ENCODE results near the gene FETUB.

The FETUB gene

GRCh38 chr3:186614597-186615483 lies 25.4 kb upstream of the FETUB start:
- no peak overlapping the region for H3K27ac ChIP-seq (ENCODE audit: low read depth, low read length)

DNA sequence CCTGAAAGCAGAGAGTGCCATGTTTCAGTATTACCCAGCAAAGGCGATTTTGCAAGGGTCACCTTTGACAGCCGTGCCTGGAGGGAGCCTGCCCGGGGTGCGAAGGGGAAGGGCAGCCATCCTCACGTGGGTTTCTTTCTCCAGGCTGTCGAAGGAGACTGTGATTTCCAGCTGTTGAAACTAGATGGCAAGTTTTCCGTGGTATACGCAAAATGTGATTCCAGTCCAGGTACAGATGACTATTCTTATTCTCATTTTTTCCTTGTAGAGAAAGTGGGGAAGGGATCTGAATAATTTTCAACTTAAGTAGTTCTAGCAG lies 23.9 kb upstream of the FETUB start:
- Histone ChIP-seq H3K4me1 (ENCODE audit: control insufficient read depth, insufficient read depth, low read length) (peaks cover 11% of the 10 kb centered on the region), H3K4me3 (ENCODE audit: low read depth, low read length) (no peak overlapping the region), H3K27ac (ENCODE audit: low read depth, low read length) (no peak overlapping the region), H3K9me3 (ENCODE audit: control insufficient read depth, insufficient read depth, low read length) (no peaks in the 10 kb centered on the region), H3K27me3 (ENCODE audit: control insufficient read depth, insufficient read depth, low read length) (peaks cover 11% of the 10 kb centered on the region), H3K9ac (ENCODE audit: low read depth, low read length) (no peak overlapping the region), H3K36me3 (ENCODE audit: control insufficient read depth, insufficient read depth, low read length) (no peaks in the 10 kb centered on the region)

More at GRCh38 chr3:186614597-186615483, 25.4 kb upstream of the FETUB start:
- Histone ChIP-seq H3K4me3 (ENCODE audit: low read depth, low read length) (no peak overlapping the region), H3K27me3 (ENCODE audit: control insufficient read depth, insufficient read depth, low read length) (peaks cover 11% of the 10 kb centered on the region), H3K4me1 (ENCODE audit: control insufficient read depth, insufficient read depth, low read length) (peaks cover 11% of the 10 kb centered on the region), H3K9ac (ENCODE audit: low read depth, low read length) (no peak overlapping the region), H3K9me3 (ENCODE audit: control insufficient read depth, insufficient read depth, low read length) (no peaks in the 10 kb centered on the region), H3K36me3 (ENCODE audit: control insufficient read depth, insufficient read depth, low read length) (no peaks in the 10 kb centered on the region)

- H3K9ac ChIP-seq (ENCODE audit: low read depth, low read length) = no peak overlapping the region
Measured at GRCh38 chr3:186617036-186617946, 22.9 kb upstream of the FETUB start.

DNA sequence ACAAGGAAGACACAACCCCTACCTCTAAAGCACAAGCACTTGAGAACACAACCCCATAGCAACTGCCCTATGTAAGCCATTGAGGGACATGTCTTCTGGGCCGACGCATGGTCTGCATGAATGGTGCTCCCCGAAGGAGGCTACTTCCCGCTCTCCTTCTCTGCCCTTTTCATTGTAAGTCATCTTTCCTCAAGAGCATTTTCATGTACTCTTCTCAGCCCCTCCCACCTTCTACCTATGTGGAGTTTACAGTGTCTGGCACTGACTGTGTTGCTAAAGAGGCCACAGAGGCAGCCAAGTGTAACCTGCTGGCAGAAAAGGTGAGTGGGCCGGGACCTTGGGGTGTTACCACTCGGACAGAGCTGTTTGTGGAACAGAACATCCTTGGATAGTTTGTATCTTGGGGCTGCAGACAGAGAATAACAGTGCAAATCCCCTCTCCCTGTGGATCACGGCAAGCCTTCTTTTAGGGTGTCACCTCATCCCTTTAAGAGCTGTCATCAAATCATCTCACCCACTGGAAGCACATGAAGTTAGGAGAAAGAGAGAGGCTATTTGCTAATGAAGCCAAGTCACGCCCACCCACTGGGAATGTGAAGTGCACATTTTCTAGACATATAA lies 21.8 kb upstream of the FETUB start:
- Histone ChIP-seq H3K4me1 (ENCODE audit: control insufficient read depth, insufficient read depth, low read length) (peaks cover 11% of the 10 kb centered on the region), H3K27me3 (ENCODE audit: control insufficient read depth, insufficient read depth, low read length) (peaks cover 11% of the 10 kb centered on the region), H3K36me3 (ENCODE audit: control insufficient read depth, insufficient read depth, low read length) (no peaks in the 10 kb centered on the region), H3K9me3 (ENCODE audit: control insufficient read depth, insufficient read depth, low read length) (no peaks in the 10 kb centered on the region), H3K9ac (ENCODE audit: low read depth, low read length) (no peak overlapping the region), H3K4me3 (ENCODE audit: low read depth, low read length) (no peak overlapping the region), H3K27ac (ENCODE audit: low read depth, low read length) (no peak overlapping the region)

More at GRCh38 chr3:186617036-186617946, 22.9 kb upstream of the FETUB start:
- Histone ChIP-seq H3K9me3 (ENCODE audit: control insufficient read depth, insufficient read depth, low read length) (no peaks in the 10 kb centered on the region), H3K27me3 (ENCODE audit: control insufficient read depth, insufficient read depth, low read length) (peaks cover 11% of the 10 kb centered on the region), H3K4me3 (ENCODE audit: low read depth, low read length) (peak overlapping the region; percentile 43; the same call in 1 of the 2 replicates), H3K27ac (ENCODE audit: low read depth, low read length) (no peak overlapping the region), H3K36me3 (ENCODE audit: control insufficient read depth, insufficient read depth, low read length) (no peaks in the 10 kb centered on the region), H3K4me1 (ENCODE audit: control insufficient read depth, insufficient read depth, low read length) (peaks cover 11% of the 10 kb centered on the region)

DNA sequence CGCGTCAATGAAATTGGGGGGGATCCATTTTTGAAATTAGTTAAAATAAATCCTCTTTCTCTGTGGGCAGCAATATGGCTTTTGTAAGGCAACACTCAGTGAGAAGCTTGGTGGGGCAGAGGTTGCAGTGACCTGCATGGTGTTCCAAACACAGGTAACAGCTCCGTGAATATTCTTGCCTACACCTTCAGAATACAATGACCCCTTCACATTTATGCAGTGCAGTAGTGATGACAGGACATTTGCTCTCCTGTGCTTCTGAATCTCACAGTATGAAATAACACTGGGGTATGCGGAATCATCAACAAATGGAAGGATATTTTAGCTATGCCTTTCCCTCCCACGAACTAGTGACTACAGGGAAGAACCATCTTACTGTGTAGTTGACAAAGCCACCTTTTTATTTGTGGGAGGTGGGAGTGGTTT lies 20.4 kb upstream of the FETUB start:
- H3K27ac ChIP-seq (ENCODE audit: low read depth, low read length) = no peak overlapping the region
- H3K9me3 ChIP-seq (ENCODE audit: control insufficient read depth, insufficient read depth, low read length) = no peaks in the 10 kb centered on the region
- H3K4me3 ChIP-seq (ENCODE audit: low read depth, low read length) = no peak overlapping the region
- no peak overlapping the region for H3K9ac ChIP-seq (ENCODE audit: low read depth, low read length)
- no peaks in the 10 kb centered on the region for H3K36me3 ChIP-seq (ENCODE audit: control insufficient read depth, insufficient read depth, low read length)
- H3K27me3 ChIP-seq (ENCODE audit: control insufficient read depth, insufficient read depth, low read length) = peaks cover 11% of the 10 kb centered on the region
- peaks cover 11% of the 10 kb centered on the region for H3K4me1 ChIP-seq (ENCODE audit: control insufficient read depth, insufficient read depth, low read length)

- Histone ChIP-seq H3K9me3 (ENCODE audit: control insufficient read depth, insufficient read depth, low read length) (no peaks in the 10 kb centered on the region), H3K27me3 (ENCODE audit: control insufficient read depth, insufficient read depth, low read length) (peaks cover 11% of the 10 kb centered on the region), H3K27ac (ENCODE audit: low read depth, low read length) (no peak overlapping the region), H3K9ac (ENCODE audit: low read depth, low read length) (no peak overlapping the region), H3K36me3 (ENCODE audit: control insufficient read depth, insufficient read depth, low read length) (no peaks in the 10 kb centered on the region), H3K4me3 (ENCODE audit: low read depth, low read length) (no peak overlapping the region), H3K4me1 (ENCODE audit: control insufficient read depth, insufficient read depth, low read length) (peaks cover 6% of the 10 kb centered on the region)
Measured at GRCh38 chr3:186620213-186621092, 19.7 kb upstream of the FETUB start.

GRCh38 chr3:186621894-186622650 lies 18.1 kb upstream of the FETUB start:
- Histone ChIP-seq H3K9me3 (ENCODE audit: control insufficient read depth, insufficient read depth, low read length) (no peaks in the 10 kb centered on the region), H3K4me1 (ENCODE audit: control insufficient read depth, insufficient read depth, low read length) (peaks cover 4% of the 10 kb centered on the region; the same call in 1 of the 2 replicates), H3K4me3 (ENCODE audit: low read depth, low read length) (no peak overlapping the region), H3K9ac (ENCODE audit: low read depth, low read length) (no peak overlapping the region), H3K27me3 (ENCODE audit: control insufficient read depth, insufficient read depth, low read length) (peaks cover 11% of the 10 kb centered on the region), H3K27ac (ENCODE audit: low read depth, low read length) (no peak overlapping the region), H3K36me3 (ENCODE audit: control insufficient read depth, insufficient read depth, low read length) (no peaks in the 10 kb centered on the region)

DNA sequence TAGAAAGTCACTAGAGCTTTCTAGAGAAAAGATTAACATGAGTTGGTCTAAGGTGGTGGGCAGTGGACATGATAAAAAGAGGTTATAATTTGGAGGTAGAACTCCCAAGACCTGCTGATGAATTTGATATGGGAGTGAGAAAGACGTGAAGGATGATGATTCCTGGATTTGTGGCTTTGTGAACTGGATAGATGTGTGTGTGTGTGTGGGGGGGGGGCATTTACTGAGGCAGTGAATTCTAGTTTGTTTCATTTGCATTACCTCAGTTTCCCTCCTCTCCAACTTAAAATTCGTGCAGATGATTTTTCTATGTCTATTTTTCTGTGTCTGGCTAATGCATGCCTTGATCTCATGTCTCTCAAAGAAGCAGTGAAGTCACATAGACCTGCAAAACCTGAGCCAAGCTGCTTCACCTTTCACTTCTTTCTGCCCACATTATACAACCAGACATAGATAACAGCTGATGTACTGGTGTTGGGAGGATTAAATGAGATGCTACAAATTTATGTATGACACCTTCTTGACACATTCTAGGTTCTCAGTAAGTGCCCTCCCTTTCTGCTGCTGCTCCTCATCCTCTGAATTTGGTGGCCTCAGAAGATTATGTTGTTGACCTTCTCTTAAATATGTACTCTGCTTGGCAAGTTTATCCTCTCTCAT lies 17.4 kb upstream of the FETUB start:
- Histone ChIP-seq H3K27me3 (ENCODE audit: control insufficient read depth, insufficient read depth, low read length) (peaks cover 4% of the 10 kb centered on the region), H3K4me1 (ENCODE audit: control insufficient read depth, insufficient read depth, low read length) (no peaks in the 10 kb centered on the region), H3K4me3 (ENCODE audit: low read depth, low read length) (no peak overlapping the region), H3K27ac (ENCODE audit: low read depth, low read length) (no peak overlapping the region), H3K9ac (ENCODE audit: low read depth, low read length) (no peak overlapping the region), H3K36me3 (ENCODE audit: control insufficient read depth, insufficient read depth, low read length) (no peaks in the 10 kb centered on the region), H3K9me3 (ENCODE audit: control insufficient read depth, insufficient read depth, low read length) (no peaks in the 10 kb centered on the region)

GRCh38 chr3:186624598-186624997 lies 15.6 kb upstream of the FETUB start:
- no peaks in the 10 kb centered on the region for H3K9me3 ChIP-seq (ENCODE audit: control insufficient read depth, insufficient read depth, low read length)
- no peak overlapping the region for H3K4me3 ChIP-seq (ENCODE audit: low read depth, low read length)
- H3K27me3 ChIP-seq (ENCODE audit: control insufficient read depth, insufficient read depth, low read length) = no peaks in the 10 kb centered on the region
- no peak overlapping the region for H3K27ac ChIP-seq (ENCODE audit: low read depth, low read length)
- H3K36me3 ChIP-seq (ENCODE audit: control insufficient read depth, insufficient read depth, low read length) = no peaks in the 10 kb centered on the region
- H3K4me1 ChIP-seq (ENCODE audit: control insufficient read depth, insufficient read depth, low read length) = no peaks in the 10 kb centered on the region
- no peak overlapping the region for H3K9ac ChIP-seq (ENCODE audit: low read depth, low read length)

Measured in HUES48 (cell line).